HG03139 (cell line): ENCODE data around the gene RNF224.
A peak's percentile ranks its signal among the peaks of the same experiment; 100 is the strongest.

ENCODE experiments used
- ATAC-seq: cut with Tn5 transposase; IDR thresholded peaks from one replicate; pipeline ENCODE4 v1.9.1; 2021; ENCODE audit not compliant: unreplicated experiment

Gene RNF224

GRCh38 chr9:137213160-137214060 is 13.9 kb upstream of the RNF224 start:
- ATAC-seq, result no peak

GRCh38 chr9:137214620-137215019 is 12.7 kb upstream of the RNF224 start:
- no peak for ATAC-seq

GRCh38 chr9:137215196-137215986 is 11.9 kb upstream of the RNF224 start:
- no peak for ATAC-seq

GRCh38 chr9:137216188-137216965 is 10.9 kb upstream of the RNF224 start:
- ATAC-seq, result no peak

- no peak for ATAC-seq
These were observed 9.8 kb upstream of the RNF224 start for GRCh38 chr9:137217276-137218211.

GRCh38 chr9:137218212-137218753 is 9.0 kb upstream of the RNF224 start:
- no peak for ATAC-seq

GRCh38 chr9:137218754-137219271 is 8.5 kb upstream of the RNF224 start:
- no peak for ATAC-seq

GRCh38 chr9:137219757-137220316 is 7.5 kb upstream of the RNF224 start:
- no peak for ATAC-seq

GRCh38 chr9:137220317-137221094 is 6.8 kb upstream of the RNF224 start:
- no peak for ATAC-seq

GRCh38 chr9:137221095-137221505 is 6.2 kb upstream of the RNF224 start:
- no peak for ATAC-seq

GRCh38 chr9:137221506-137222111 is 5.7 kb upstream of the RNF224 start:
- ATAC-seq, result no peak

GRCh38 chr9:137222190-137223077 is 4.9 kb upstream of the RNF224 start, which contains the start of gene RNF208:
Gene RNF208, minus strand, starts transcription at chr9:137222240. Its CDS starts 1,028 bp downstream, at chr9:137221212.
- ATAC-seq, result no peak

GRCh38 chr9:137223078-137223970 is 4.0 kb upstream of the RNF224 start:
- peak; percentile 69 for ATAC-seq

- ATAC-seq, result no peak
These were observed 2.2 kb upstream of the RNF224 start, which contains the start of gene CYSRT1 for GRCh38 chr9:137224830-137225694. Gene CYSRT1, plus strand, starts transcription at chr9:137225174. Its CDS starts 448 bp downstream, at chr9:137225622.
